ENCODE data around the gene HMCN2. TPM values are rescaled to one million over a fixed set of nuclear protein-coding genes. Genes with fewer than 3 reads are reported as not detected.

Gene HMCN2
- total and polyA plus RNA-seq, 5 donors from 2014 or later: not detected

- Histone ChIP-seq H3K27ac (ENCODE audit: insufficient read depth, low read length, poor library complexity, severe bottlenecking) (no peak overlapping the region), H3K9me3 (ENCODE audit: control insufficient read depth in 2 of 2, low read length in 2 of 2) (no peaks in the 10 kb centered on the region), H3K27me3 (ENCODE audit: control insufficient read depth, insufficient read depth, low read length) (no peaks in the 10 kb centered on the region), H3K4me1 (ENCODE audit: control insufficient read depth, insufficient read depth, low read length, poor library complexity, severe bottlenecking) (no peaks in the 10 kb centered on the region), H3K4me3 (ENCODE audit: low read depth, low read length) (no peak overlapping the region), H3K36me3 (ENCODE audit: control insufficient read depth, insufficient read depth, low read length) (no peaks in the 10 kb centered on the region)
- no peak overlapping the region for H3K27ac Mint-ChIP-seq
- H3K36me3 Mint-ChIP-seq: no peaks in the 10 kb centered on the region
- no peaks in the 10 kb centered on the region for H3K4me1 Mint-ChIP-seq
- H3K4me3 Mint-ChIP-seq: no peak overlapping the region
- DNase-seq (no peak), ATAC-seq (ENCODE audit: low read depth in 2 of 2) (no peak)
- no peaks in the 10 kb centered on the region for H3K27me3 Mint-ChIP-seq
- no peaks in the 10 kb centered on the region for H3K9me3 Mint-ChIP-seq
Measured at GRCh38 chr9:130346431-130346830, 80.9 kb downstream of the HMCN2 start.

GRCh38 chr9:130347036-130347435, 81.5 kb downstream of the HMCN2 start:
- Histone ChIP-seq H3K27me3 (ENCODE audit: control insufficient read depth, insufficient read depth, low read length) (no peaks in the 10 kb centered on the region), H3K9me3 (ENCODE audit: control insufficient read depth in 2 of 2, low read length in 2 of 2) (no peaks in the 10 kb centered on the region), H3K4me1 (ENCODE audit: control insufficient read depth, insufficient read depth, low read length, poor library complexity, severe bottlenecking) (no peaks in the 10 kb centered on the region), H3K4me3 (ENCODE audit: low read depth, low read length) (no peak overlapping the region), H3K27ac (ENCODE audit: insufficient read depth, low read length, poor library complexity, severe bottlenecking) (no peak overlapping the region), H3K36me3 (ENCODE audit: control insufficient read depth, insufficient read depth, low read length) (no peaks in the 10 kb centered on the region)
- Mint-ChIP-seq H3K9me3 (no peaks in the 10 kb centered on the region), H3K4me1 (no peaks in the 10 kb centered on the region), H3K4me3 (no peak overlapping the region), H3K36me3 (no peaks in the 10 kb centered on the region), H3K27me3 (no peaks in the 10 kb centered on the region), H3K27ac (no peak overlapping the region)
- ATAC-seq (ENCODE audit: low read depth in 2 of 2): no peak
- no peak for DNase-seq

- H3K4me1 Mint-ChIP-seq: no peaks in the 10 kb centered on the region
- no peaks in the 10 kb centered on the region for H3K27me3 Mint-ChIP-seq
- Histone ChIP-seq H3K4me1 (ENCODE audit: control insufficient read depth, insufficient read depth, low read length, poor library complexity, severe bottlenecking) (no peaks in the 10 kb centered on the region), H3K27me3 (ENCODE audit: control insufficient read depth, insufficient read depth, low read length) (no peaks in the 10 kb centered on the region), H3K27ac (ENCODE audit: insufficient read depth, low read length, poor library complexity, severe bottlenecking) (no peak overlapping the region), H3K36me3 (ENCODE audit: control insufficient read depth, insufficient read depth, low read length) (no peaks in the 10 kb centered on the region), H3K9me3 (ENCODE audit: control insufficient read depth in 2 of 2, low read length in 2 of 2) (no peaks in the 10 kb centered on the region), H3K4me3 (ENCODE audit: low read depth, low read length) (no peak overlapping the region)
- H3K9me3 Mint-ChIP-seq: no peaks in the 10 kb centered on the region
- H3K27ac Mint-ChIP-seq: no peak overlapping the region
- H3K36me3 Mint-ChIP-seq: no peaks in the 10 kb centered on the region
- ATAC-seq (ENCODE audit: low read depth in 2 of 2) (no peak), DNase-seq (no peak)
- H3K4me3 Mint-ChIP-seq: no peak overlapping the region
Measured at GRCh38 chr9:130347931-130348330, 82.4 kb downstream of the HMCN2 start.

GRCh38 chr9:130348341-130348740, 82.8 kb downstream of the HMCN2 start:
- Histone ChIP-seq H3K4me1 (ENCODE audit: control insufficient read depth, insufficient read depth, low read length, poor library complexity, severe bottlenecking) (no peaks in the 10 kb centered on the region), H3K4me3 (ENCODE audit: low read depth, low read length) (no peak overlapping the region), H3K9me3 (ENCODE audit: control insufficient read depth in 2 of 2, low read length in 2 of 2) (no peaks in the 10 kb centered on the region), H3K27me3 (ENCODE audit: control insufficient read depth, insufficient read depth, low read length) (no peaks in the 10 kb centered on the region), H3K36me3 (ENCODE audit: control insufficient read depth, insufficient read depth, low read length) (no peaks in the 10 kb centered on the region), H3K27ac (ENCODE audit: insufficient read depth, low read length, poor library complexity, severe bottlenecking) (no peak overlapping the region)
- H3K27ac Mint-ChIP-seq: no peak overlapping the region
- ATAC-seq (ENCODE audit: low read depth in 2 of 2): no peak
- no peaks in the 10 kb centered on the region for H3K4me1 Mint-ChIP-seq
- no peaks in the 10 kb centered on the region for H3K36me3 Mint-ChIP-seq
- no peaks in the 10 kb centered on the region for H3K27me3 Mint-ChIP-seq
- H3K4me3 Mint-ChIP-seq: no peak overlapping the region
- no peaks in the 10 kb centered on the region for H3K9me3 Mint-ChIP-seq
- DNase-seq: no peak

- no peaks in the 10 kb centered on the region for H3K27me3 Mint-ChIP-seq
- Histone ChIP-seq H3K27me3 (ENCODE audit: control insufficient read depth, insufficient read depth, low read length) (no peaks in the 10 kb centered on the region), H3K4me3 (ENCODE audit: low read depth, low read length) (no peak overlapping the region), H3K36me3 (ENCODE audit: control insufficient read depth, insufficient read depth, low read length) (no peaks in the 10 kb centered on the region), H3K4me1 (ENCODE audit: control insufficient read depth, insufficient read depth, low read length, poor library complexity, severe bottlenecking) (no peaks in the 10 kb centered on the region), H3K9me3 (ENCODE audit: control insufficient read depth in 2 of 2, low read length in 2 of 2) (no peaks in the 10 kb centered on the region), H3K27ac (ENCODE audit: insufficient read depth, low read length, poor library complexity, severe bottlenecking) (no peak overlapping the region)
- no peaks in the 10 kb centered on the region for H3K9me3 Mint-ChIP-seq
- H3K4me3 Mint-ChIP-seq: no peak overlapping the region
- H3K27ac Mint-ChIP-seq: no peak overlapping the region
- ATAC-seq (ENCODE audit: low read depth in 2 of 2): no peak
- H3K4me1 Mint-ChIP-seq: no peaks in the 10 kb centered on the region
- no peaks in the 10 kb centered on the region for H3K36me3 Mint-ChIP-seq
- DNase-seq: no peak
Measured at GRCh38 chr9:130348881-130349280, 83.3 kb downstream of the HMCN2 start.

GRCh38 chr9:130349398-130349797, 83.8 kb downstream of the HMCN2 start:
- no peaks in the 10 kb centered on the region for H3K36me3 ChIP-seq (ENCODE audit: control insufficient read depth, insufficient read depth, low read length)
- H3K27me3 Mint-ChIP-seq: no peaks in the 10 kb centered on the region
- no peaks in the 10 kb centered on the region for H3K9me3 ChIP-seq (ENCODE audit: control insufficient read depth in 2 of 2, low read length in 2 of 2)
- H3K4me3 Mint-ChIP-seq: no peak overlapping the region
- H3K4me3 ChIP-seq (ENCODE audit: low read depth, low read length): no peak overlapping the region
- no peaks in the 10 kb centered on the region for H3K36me3 Mint-ChIP-seq
- H3K27me3 ChIP-seq (ENCODE audit: control insufficient read depth, insufficient read depth, low read length): no peaks in the 10 kb centered on the region
- no peak overlapping the region for H3K27ac ChIP-seq (ENCODE audit: insufficient read depth, low read length, poor library complexity, severe bottlenecking)
- no peak overlapping the region for H3K27ac Mint-ChIP-seq
- H3K4me1 ChIP-seq (ENCODE audit: control insufficient read depth, insufficient read depth, low read length, poor library complexity, severe bottlenecking): no peaks in the 10 kb centered on the region
- ATAC-seq (ENCODE audit: low read depth in 2 of 2) (no peak), DNase-seq (no peak)
- no peaks in the 10 kb centered on the region for H3K4me1 Mint-ChIP-seq
- H3K9me3 Mint-ChIP-seq: no peaks in the 10 kb centered on the region

- no peaks in the 10 kb centered on the region for H3K9me3 ChIP-seq (ENCODE audit: control insufficient read depth in 2 of 2, low read length in 2 of 2)
- H3K36me3 Mint-ChIP-seq: no peaks in the 10 kb centered on the region
- no peaks in the 10 kb centered on the region for H3K27me3 Mint-ChIP-seq
- H3K27me3 ChIP-seq (ENCODE audit: control insufficient read depth, insufficient read depth, low read length): no peaks in the 10 kb centered on the region
- ATAC-seq (ENCODE audit: low read depth in 2 of 2): no peak
- H3K27ac Mint-ChIP-seq: no peak overlapping the region
- no peaks in the 10 kb centered on the region for H3K36me3 ChIP-seq (ENCODE audit: control insufficient read depth, insufficient read depth, low read length)
- no peak for DNase-seq
- H3K4me1 Mint-ChIP-seq: no peaks in the 10 kb centered on the region
- H3K4me1 ChIP-seq (ENCODE audit: control insufficient read depth, insufficient read depth, low read length, poor library complexity, severe bottlenecking): no peaks in the 10 kb centered on the region
- H3K27ac ChIP-seq (ENCODE audit: insufficient read depth, low read length, poor library complexity, severe bottlenecking): no peak overlapping the region
- H3K9me3 Mint-ChIP-seq: no peaks in the 10 kb centered on the region
- H3K4me3 ChIP-seq (ENCODE audit: low read depth, low read length): no peak overlapping the region
- H3K4me3 Mint-ChIP-seq: no peak overlapping the region
Measured at GRCh38 chr9:130351343-130351742, 85.8 kb downstream of the HMCN2 start.

- H3K27ac Mint-ChIP-seq: no peak overlapping the region
- Histone ChIP-seq H3K4me3 (ENCODE audit: low read depth, low read length) (no peak overlapping the region), H3K9me3 (ENCODE audit: control insufficient read depth in 2 of 2, low read length in 2 of 2) (no peaks in the 10 kb centered on the region), H3K36me3 (ENCODE audit: control insufficient read depth, insufficient read depth, low read length) (no peaks in the 10 kb centered on the region), H3K27ac (ENCODE audit: insufficient read depth, low read length, poor library complexity, severe bottlenecking) (no peak overlapping the region), H3K27me3 (ENCODE audit: control insufficient read depth, insufficient read depth, low read length) (no peaks in the 10 kb centered on the region), H3K4me1 (ENCODE audit: control insufficient read depth, insufficient read depth, low read length, poor library complexity, severe bottlenecking) (no peaks in the 10 kb centered on the region)
- no peaks in the 10 kb centered on the region for H3K36me3 Mint-ChIP-seq
- ATAC-seq (ENCODE audit: low read depth in 2 of 2): no peak
- no peaks in the 10 kb centered on the region for H3K9me3 Mint-ChIP-seq
- H3K4me1 Mint-ChIP-seq: no peaks in the 10 kb centered on the region
- H3K4me3 Mint-ChIP-seq: no peak overlapping the region
- DNase-seq: no peak
- no peaks in the 10 kb centered on the region for H3K27me3 Mint-ChIP-seq
Measured at GRCh38 chr9:130352081-130352480, 86.5 kb downstream of the HMCN2 start.
